ENCODE data around the gene CFAP77. TPM values are rescaled to one million over a fixed set of nuclear protein-coding genes. Genes with fewer than 3 reads are reported as not detected.

The CFAP77 gene
- total RNA-seq, 1 experiment from 2014 or later, result 1.6 TPM

DNA sequence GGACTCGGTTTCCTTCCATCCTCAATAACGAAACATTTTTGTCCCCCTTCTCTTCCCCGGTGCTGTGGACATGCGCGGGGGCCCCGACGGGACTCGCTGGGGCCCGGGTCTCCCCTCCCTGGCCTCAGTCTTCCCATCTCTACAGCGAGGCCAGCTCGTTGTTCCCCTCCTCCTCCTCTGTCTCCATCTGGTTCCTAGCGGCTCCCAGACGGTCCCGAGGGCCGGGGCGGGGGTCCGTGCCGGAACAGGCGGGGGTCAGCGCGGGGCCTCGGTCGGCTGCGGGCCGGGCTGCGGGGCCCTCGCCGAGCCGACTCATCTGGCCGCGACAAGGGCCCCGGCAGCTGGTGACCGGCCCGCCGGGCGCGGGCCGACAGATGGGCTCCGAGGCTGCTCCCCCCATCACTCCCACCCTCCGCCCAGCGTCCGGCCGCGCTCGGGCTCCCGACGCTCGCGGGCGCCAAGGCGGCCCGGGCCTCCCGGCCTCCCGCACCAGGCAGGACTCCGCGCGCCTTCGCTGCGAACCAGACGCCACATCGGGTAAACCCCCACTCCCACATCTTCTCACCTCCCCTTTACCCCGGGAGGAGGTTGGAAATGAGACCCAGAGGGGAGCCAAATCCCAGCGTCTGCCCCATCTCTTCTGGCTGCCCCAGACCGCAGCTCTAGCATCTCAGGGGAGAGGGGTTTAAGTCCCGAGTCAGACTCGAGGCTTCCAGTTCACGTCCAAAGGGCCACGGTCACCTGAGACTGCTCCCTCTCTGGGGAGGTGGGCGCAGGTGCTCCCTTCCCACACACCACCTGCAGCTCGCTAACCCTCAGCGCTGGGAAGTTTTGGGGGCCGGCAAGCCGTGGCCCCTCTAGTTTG lies 180.5 kb downstream of the CFAP77 start:
- Histone ChIP-seq H3K36me3 (replicated peaks; ENCODE audit: control insufficient read depth, insufficient read depth, low read length) (no peaks in the 10 kb centered on the region), H3K27me3 (ENCODE audit: control insufficient read depth, insufficient read depth, low read length) (peaks cover 74% of the 10 kb centered on the region), H3K4me3 (ENCODE audit: insufficient read depth, low read depth, low read length) (peak overlapping the region; percentile 28)
- peak; percentile 91 for DNase-seq

DNA sequence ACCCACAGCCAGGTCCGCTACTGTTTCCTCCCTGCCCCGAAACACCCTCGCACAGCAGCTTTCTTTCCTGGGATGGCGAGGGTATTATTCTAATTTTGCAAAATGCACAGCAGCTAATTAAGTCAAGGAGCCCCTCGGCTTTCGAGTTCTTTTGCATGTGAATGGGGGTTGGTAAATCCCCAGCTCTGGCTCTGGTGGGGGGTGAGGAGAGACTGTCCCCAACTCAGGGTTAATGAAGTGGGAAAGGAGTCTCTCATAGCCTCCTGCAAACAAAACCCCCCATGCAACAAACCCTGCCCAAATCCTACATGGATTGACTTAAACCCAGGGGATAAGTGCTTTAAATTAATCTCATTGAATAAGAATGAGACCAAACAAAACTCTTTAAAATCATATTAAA lies 181.2 kb downstream of the CFAP77 start:
- H3K4me3 ChIP-seq (ENCODE audit: insufficient read depth, low read depth, low read length), result peak overlapping the region; percentile 27; the same call in 1 of the 2 replicates
- H3K36me3 ChIP-seq (replicated peaks; ENCODE audit: control insufficient read depth, insufficient read depth, low read length), result no peaks in the 10 kb centered on the region
- H3K27me3 ChIP-seq (ENCODE audit: control insufficient read depth, insufficient read depth, low read length), result peaks cover 67% of the 10 kb centered on the region
- peak; percentile 91 for DNase-seq

- peaks cover 61% of the 10 kb centered on the region for H3K27me3 ChIP-seq (ENCODE audit: control insufficient read depth, insufficient read depth, low read length)
- peak overlapping the region; percentile 3; the same call in 1 of the 2 replicates for H3K4me3 ChIP-seq (ENCODE audit: insufficient read depth, low read depth, low read length)
- no peaks in the 10 kb centered on the region for H3K36me3 ChIP-seq (replicated peaks; ENCODE audit: control insufficient read depth, insufficient read depth, low read length)
- peak; percentile 84 for DNase-seq
Measured at GRCh38 chr9:132591751-132592314, 181.8 kb downstream of the CFAP77 start.

- Histone ChIP-seq H3K36me3 (replicated peaks; ENCODE audit: control insufficient read depth, insufficient read depth, low read length) (no peaks in the 10 kb centered on the region), H3K4me3 (ENCODE audit: insufficient read depth, low read depth, low read length) (peak overlapping the region; percentile 3; the same call in 1 of the 2 replicates), H3K27me3 (ENCODE audit: control insufficient read depth, insufficient read depth, low read length) (peaks cover 55% of the 10 kb centered on the region)
- no peak for DNase-seq
Measured at GRCh38 chr9:132592451-132592850, 182.4 kb downstream of the CFAP77 start.

GRCh38 chr9:132594412-132594811 lies 184.4 kb downstream of the CFAP77 start:
- no peak for DNase-seq
- Histone ChIP-seq H3K27me3 (ENCODE audit: control insufficient read depth, insufficient read depth, low read length) (peaks cover 35% of the 10 kb centered on the region), H3K36me3 (replicated peaks; ENCODE audit: control insufficient read depth, insufficient read depth, low read length) (no peaks in the 10 kb centered on the region), H3K4me3 (ENCODE audit: insufficient read depth, low read depth, low read length) (no peak overlapping the region)

- peaks cover 26% of the 10 kb centered on the region for H3K27me3 ChIP-seq (ENCODE audit: control insufficient read depth, insufficient read depth, low read length)
- H3K4me3 ChIP-seq (ENCODE audit: insufficient read depth, low read depth, low read length), result no peak overlapping the region
- peak; percentile 31 for DNase-seq
- H3K36me3 ChIP-seq (replicated peaks; ENCODE audit: control insufficient read depth, insufficient read depth, low read length), result no peaks in the 10 kb centered on the region; the same call in 1 of the 2 replicates
Measured at GRCh38 chr9:132595319-132595718, 185.3 kb downstream of the CFAP77 start.

DNA sequence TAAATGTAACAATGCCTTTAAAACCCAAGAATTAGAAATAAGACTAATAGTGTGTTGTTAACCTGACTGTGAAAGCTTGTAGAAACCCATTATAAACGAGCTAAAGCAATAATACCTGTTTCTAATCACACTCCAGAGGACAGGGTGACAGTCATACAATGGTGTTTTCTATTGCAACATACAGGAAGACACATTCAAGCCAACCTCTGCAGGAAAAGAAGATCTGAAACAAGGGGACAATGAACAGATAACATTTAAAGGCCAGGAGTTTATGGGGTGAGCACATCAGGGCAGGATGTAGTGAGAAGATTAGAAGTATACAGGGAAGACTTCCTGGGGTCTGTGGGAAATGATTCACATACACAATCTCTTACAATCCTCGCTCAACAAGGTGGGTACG lies 186.2 kb downstream of the CFAP77 start:
- Histone ChIP-seq H3K27me3 (ENCODE audit: control insufficient read depth, insufficient read depth, low read length) (peaks cover 18% of the 10 kb centered on the region), H3K36me3 (replicated peaks; ENCODE audit: control insufficient read depth, insufficient read depth, low read length) (peaks cover 2% of the 10 kb centered on the region), H3K4me3 (ENCODE audit: insufficient read depth, low read depth, low read length) (no peak overlapping the region)
- DNase-seq, result no peak

- peaks cover 2% of the 10 kb centered on the region for H3K36me3 ChIP-seq (replicated peaks; ENCODE audit: control insufficient read depth, insufficient read depth, low read length)
- DNase-seq, result no peak
Measured at GRCh38 chr9:132597073-132597775, 187.2 kb downstream of the CFAP77 start.

DNA sequence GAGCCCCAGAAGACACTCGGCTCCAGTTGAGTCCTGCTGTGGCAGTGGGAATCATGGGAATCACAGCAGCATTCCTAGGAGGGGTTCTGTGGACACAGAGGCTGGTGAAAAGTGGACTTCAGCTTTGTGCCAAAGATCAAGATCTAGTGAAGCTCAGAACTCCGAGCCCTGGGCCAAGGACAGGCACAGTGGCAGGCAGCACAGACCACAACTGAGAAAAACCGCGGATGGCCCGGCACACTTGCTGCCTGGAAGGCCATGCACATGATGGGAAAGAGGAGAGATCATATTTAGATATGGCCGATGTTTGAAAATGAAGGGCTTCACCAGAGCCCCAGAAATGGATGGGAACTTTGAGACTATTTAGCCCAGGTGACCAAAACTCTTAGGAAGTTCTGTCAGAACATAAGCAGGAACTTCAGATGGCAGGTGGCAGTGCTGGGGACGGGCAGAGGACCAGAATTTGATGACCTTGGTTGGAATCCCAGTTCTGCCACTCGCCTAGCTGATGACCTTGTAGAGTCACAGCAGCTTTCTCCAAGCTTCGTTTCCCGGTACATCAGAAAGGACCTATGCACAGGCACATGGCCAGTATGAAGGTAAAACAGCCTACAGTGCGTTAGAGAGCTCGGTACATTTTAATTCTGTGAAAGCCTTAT lies 190.4 kb downstream of the CFAP77 start:
- no peak overlapping the region for H3K4me3 ChIP-seq (ENCODE audit: insufficient read depth, low read depth, low read length)
- DNase-seq, result no peak
- peaks cover 2% of the 10 kb centered on the region for H3K36me3 ChIP-seq (replicated peaks; ENCODE audit: control insufficient read depth, insufficient read depth, low read length)
- H3K27me3 ChIP-seq (ENCODE audit: control insufficient read depth, insufficient read depth, low read length), result no peaks in the 10 kb centered on the region

More at GRCh38 chr9:132597073-132597775, 187.2 kb downstream of the CFAP77 start:
- Histone ChIP-seq H3K4me3 (ENCODE audit: insufficient read depth, low read depth, low read length) (no peak overlapping the region), H3K27me3 (ENCODE audit: control insufficient read depth, insufficient read depth, low read length) (peaks cover 11% of the 10 kb centered on the region)

GRCh38 chr9:132602207-132602606 lies 192.2 kb downstream of the CFAP77 start:
- Histone ChIP-seq H3K4me3 (ENCODE audit: insufficient read depth, low read depth, low read length) (no peak overlapping the region), H3K27me3 (ENCODE audit: control insufficient read depth, insufficient read depth, low read length) (no peaks in the 10 kb centered on the region), H3K36me3 (replicated peaks; ENCODE audit: control insufficient read depth, insufficient read depth, low read length) (peaks cover 3% of the 10 kb centered on the region)
- no peak for DNase-seq

- H3K36me3 ChIP-seq (replicated peaks; ENCODE audit: control insufficient read depth, insufficient read depth, low read length), result peaks cover 6% of the 10 kb centered on the region
- DNase-seq, result no peak
Measured at GRCh38 chr9:132605387-132605786, 195.4 kb downstream of the CFAP77 start.

GRCh38 chr9:132606066-132606465 lies 196.1 kb downstream of the CFAP77 start:
- H3K36me3 ChIP-seq (replicated peaks; ENCODE audit: control insufficient read depth, insufficient read depth, low read length), result peaks cover 5% of the 10 kb centered on the region
- DNase-seq, result no peak
- H3K27me3 ChIP-seq (ENCODE audit: control insufficient read depth, insufficient read depth, low read length), result no peaks in the 10 kb centered on the region
- H3K4me3 ChIP-seq (ENCODE audit: insufficient read depth, low read depth, low read length), result no peak overlapping the region

More at GRCh38 chr9:132605387-132605786, 195.4 kb downstream of the CFAP77 start:
- no peaks in the 10 kb centered on the region for H3K27me3 ChIP-seq (ENCODE audit: control insufficient read depth, insufficient read depth, low read length)
- H3K4me3 ChIP-seq (ENCODE audit: insufficient read depth, low read depth, low read length), result no peak overlapping the region

- DNase-seq, result no peak
- Histone ChIP-seq H3K27me3 (ENCODE audit: control insufficient read depth, insufficient read depth, low read length) (no peaks in the 10 kb centered on the region), H3K36me3 (replicated peaks; ENCODE audit: control insufficient read depth, insufficient read depth, low read length) (peaks cover 12% of the 10 kb centered on the region), H3K4me3 (ENCODE audit: insufficient read depth, low read depth, low read length) (no peak overlapping the region)
Measured at GRCh38 chr9:132609184-132609583, 199.2 kb downstream of the CFAP77 start.

GRCh38 chr9:132609829-132610228 lies 199.8 kb downstream of the CFAP77 start:
- no peak for DNase-seq
- peaks cover 12% of the 10 kb centered on the region for H3K36me3 ChIP-seq (replicated peaks; ENCODE audit: control insufficient read depth, insufficient read depth, low read length)
- no peak overlapping the region for H3K4me3 ChIP-seq (ENCODE audit: insufficient read depth, low read depth, low read length)
- no peaks in the 10 kb centered on the region for H3K27me3 ChIP-seq (ENCODE audit: control insufficient read depth, insufficient read depth, low read length)
